Trophoblast cell (in vitro differentiated cells and primary cell): ENCODE data around the gene IFI30.
A peak's percentile ranks its signal among the peaks of the same experiment; 100 is the strongest.

Source experiments
- DNase-seq, 2 donors: peaks; one replicate each; pipeline ENCODE4 v3.0.0-alpha.2; 2016
- H2AFZ ChIP-seq: 2 replicates; pipeline ENCODE4 v1.6.1; 2013; ENCODE audit warnings: low read length, moderate library complexity, mild to moderate bottlenecking; ENCODE audit not compliant: insufficient read depth, poor library complexity
- H2AK5ac ChIP-seq: 2 replicates; pipeline ENCODE4 v1.6.1; 2013; ENCODE audit warnings: mild to moderate bottlenecking, low read length
- H2BK120ac ChIP-seq: 2 replicates; pipeline ENCODE4 v1.6.1; 2013; ENCODE audit warnings: low read length, mild to moderate bottlenecking, moderate library complexity; ENCODE audit not compliant: insufficient read depth, poor library complexity
- H2BK12ac ChIP-seq: 2 replicates; pipeline ENCODE4 v1.6.1; 2013; ENCODE audit warnings: mild to moderate bottlenecking, low read length, moderate library complexity
- H2BK5ac ChIP-seq: 2 replicates; pipeline ENCODE4 v1.6.1; 2013; ENCODE audit warnings: low read length, low read depth, moderate library complexity, mild to moderate bottlenecking; ENCODE audit not compliant: poor library complexity
- H3K14ac ChIP-seq: 2 replicates; pipeline ENCODE4 v1.6.1; 2013; ENCODE audit warnings: mild to moderate bottlenecking, low read length
- H3K18ac ChIP-seq: 2 replicates; pipeline ENCODE4 v1.6.1; 2013; ENCODE audit warnings: mild to moderate bottlenecking, low read length
- H3K23ac ChIP-seq: 2 replicates; pipeline ENCODE4 v1.6.1; 2013; ENCODE audit warnings: low read length
- H3K27ac ChIP-seq: 2 replicates; pipeline ENCODE4 v1.5.1; 2013; ENCODE audit warnings: low read depth, mild to moderate bottlenecking, inconsistent platforms, low read length, moderate library complexity
- H3K27me3 ChIP-seq: 2 replicates; pipeline ENCODE4 v1.6.1; 2013; ENCODE audit warnings: inconsistent platforms, mild to moderate bottlenecking, low read length, moderate library complexity; ENCODE audit not compliant: insufficient read depth
- H3K36me3 ChIP-seq, 2 experiments: 1 replicate in 1 of 2; 2 replicates in 1 of 2; pipeline ENCODE4 v1.6.1; 2013; ENCODE audit warnings: low read length in 2 of 2, mild to moderate bottlenecking in 2 of 2, moderate library complexity in 1 of 2; ENCODE audit not compliant: insufficient read depth in 2 of 2, control insufficient read depth in 1 of 2
- H3K4ac ChIP-seq: 2 replicates; pipeline ENCODE4 v1.6.1; 2013; ENCODE audit warnings: low read depth, mild to moderate bottlenecking, low read length, moderate library complexity
- H3K4me1 ChIP-seq, 2 experiments: 1 replicate in 1 of 2; 2 replicates in 1 of 2; pipeline ENCODE4 v1.6.1; 2013; ENCODE audit warnings: low read length in 2 of 2, mild to moderate bottlenecking in 2 of 2, moderate library complexity in 1 of 2; ENCODE audit not compliant: insufficient read depth in 2 of 2, control insufficient read depth in 1 of 2
- H3K4me2 ChIP-seq: 2 replicates; pipeline ENCODE4 v1.6.1; 2013; ENCODE audit warnings: inconsistent platforms, mild to moderate bottlenecking, low read length, moderate library complexity
- H3K4me3 ChIP-seq: 2 replicates; pipeline ENCODE4 v1.5.1; 2013; ENCODE audit warnings: mild to moderate bottlenecking, low read depth, low read length, inconsistent platforms
- H3K79me1 ChIP-seq: one replicate; pipeline ENCODE4 v1.6.1; 2013; ENCODE audit warnings: low read length
- H3K79me2 ChIP-seq: 2 replicates; pipeline ENCODE4 v1.6.1; 2013; ENCODE audit warnings: low read length, mild to moderate bottlenecking; ENCODE audit not compliant: control insufficient read depth, insufficient read depth, poor library complexity
- H3K9ac ChIP-seq: 2 replicates; pipeline ENCODE4 v1.6.1; 2013; ENCODE audit warnings: mild to moderate bottlenecking, low read length
- H3K9me3 ChIP-seq: 2 replicates; pipeline ENCODE4 v1.6.1; 2013; ENCODE audit warnings: low read depth, mild to moderate bottlenecking, control low read depth, inconsistent platforms, low read length; ENCODE audit not compliant: insufficient read depth
- H4K12ac ChIP-seq: 2 replicates; pipeline ENCODE4 v1.6.1; 2013; ENCODE audit warnings: low read depth, mild to moderate bottlenecking, low read length, moderate library complexity
- H4K8ac ChIP-seq: 2 replicates; pipeline ENCODE4 v1.6.1; 2013; ENCODE audit warnings: low read depth, mild to moderate bottlenecking, low read length, moderate library complexity
- H4K91ac ChIP-seq: one replicate; pipeline ENCODE4 v1.6.1; 2013; ENCODE audit warnings: low read depth, mild to moderate bottlenecking, low read length, moderate library complexity
- WGBS: extraction: QIAGEN DNeasy Blood & Tissue Kit; methylation state at CpG from one replicate; pipeline ENCODE4 v1.1.7; 2013; ENCODE audit warnings: missing lambda C conversion rate; ENCODE audit not compliant: insufficient read length, insufficient coverage; ENCODE audit errors: extremely low coverage; 5-methylcytosine and 5-hydroxymethylcytosine counted together

Gene IFI30

GRCh38 chr19:18204394-18205199, 31.0 kb downstream of the IFI30 start:
- Histone ChIP-seq H3K4me2 (peak overlapping the region; percentile 97), H4K12ac (peak overlapping the region; percentile 92), H4K8ac (peak overlapping the region; percentile 70), H2BK12ac (no peak overlapping the region), H3K18ac (peak overlapping the region; percentile 81), H3K79me1 (peaks cover 8% of the 10 kb centered on the region), H3K27ac (peak overlapping the region; percentile 89), H3K9ac (peak overlapping the region; percentile 84), H3K79me2 (peaks cover 3% of the 10 kb centered on the region), H3K36me3 (no peaks in the 10 kb centered on the region), H3K27me3 (no peaks in the 10 kb centered on the region), H3K9me3 (peaks cover 7% of the 10 kb centered on the region), H2AK5ac (peak overlapping the region; percentile 4), H3K14ac (peak overlapping the region; percentile 55), H3K4ac (peak overlapping the region; percentile 65), H3K23ac (no peak overlapping the region), H2BK120ac (peak overlapping the region; percentile 80), H2BK5ac (peak overlapping the region; percentile 87), H3K4me1 (peaks cover 9 to 12% of the 10 kb centered on the region in 2 experiments), H4K91ac (peak overlapping the region; percentile 75), H3K4me3 (peak overlapping the region; percentile 70), H2AFZ (peak overlapping the region; percentile 77)
- peak; percentile 25 to 81 for DNase-seq
- no CpG with 5 or more reads among the region's 22 CpGs for WGBS

GRCh38 chr19:18205200-18205892, 31.7 kb downstream of the IFI30 start:
- H3K23ac ChIP-seq = no peak overlapping the region
- H2BK12ac ChIP-seq = no peak overlapping the region
- H3K18ac ChIP-seq = peak overlapping the region; percentile 95
- no peaks in the 10 kb centered on the region for H3K36me3 ChIP-seq
- H2AFZ ChIP-seq = peak overlapping the region; percentile 78
- peak; percentile 37 to 65 for DNase-seq
- peak overlapping the region; percentile 84 for H3K9ac ChIP-seq
- WGBS = no CpG with 5 or more reads among the region's 36 CpGs
- H2AK5ac ChIP-seq = no peak overlapping the region
- peak overlapping the region; percentile 91 for H2BK5ac ChIP-seq
- H3K4me1 ChIP-seq = peaks cover 9 to 12% of the 10 kb centered on the region in 2 experiments
- H3K4me3 ChIP-seq = peak overlapping the region; percentile 70
- H4K12ac ChIP-seq = peak overlapping the region; percentile 92
- H4K91ac ChIP-seq = peak overlapping the region; percentile 75
- H4K8ac ChIP-seq = peak overlapping the region; percentile 91
- peaks cover 3% of the 10 kb centered on the region for H3K79me2 ChIP-seq
- peaks cover 7% of the 10 kb centered on the region for H3K9me3 ChIP-seq
- peak overlapping the region; percentile 97 for H3K4me2 ChIP-seq
- peak overlapping the region; percentile 89 for H3K27ac ChIP-seq
- H2BK120ac ChIP-seq = peak overlapping the region; percentile 81
- H3K14ac ChIP-seq = peak overlapping the region; percentile 82
- H3K27me3 ChIP-seq = no peaks in the 10 kb centered on the region
- peaks cover 8% of the 10 kb centered on the region for H3K79me1 ChIP-seq
- peak overlapping the region; percentile 73 for H3K4ac ChIP-seq

- H3K4me3 ChIP-seq = no peak overlapping the region
- H2BK120ac ChIP-seq = no peak overlapping the region
- peak overlapping the region; percentile 1 for H4K8ac ChIP-seq
- no peaks in the 10 kb centered on the region for H3K36me3 ChIP-seq
- H2BK12ac ChIP-seq = no peak overlapping the region
- no peak overlapping the region for H3K18ac ChIP-seq
- H3K27ac ChIP-seq = no peak overlapping the region
- H4K12ac ChIP-seq = no peak overlapping the region
- H3K14ac ChIP-seq = no peak overlapping the region
- H3K4ac ChIP-seq = no peak overlapping the region
- H2AFZ ChIP-seq = no peak overlapping the region
- no peak overlapping the region for H3K23ac ChIP-seq
- H2AK5ac ChIP-seq = no peak overlapping the region
- no peak overlapping the region for H3K9ac ChIP-seq
- H3K79me2 ChIP-seq = peaks cover 3% of the 10 kb centered on the region
- peaks cover 7% of the 10 kb centered on the region for H3K9me3 ChIP-seq
- peaks cover 9 to 12% of the 10 kb centered on the region in 2 experiments for H3K4me1 ChIP-seq
- H3K27me3 ChIP-seq = no peaks in the 10 kb centered on the region
- H3K4me2 ChIP-seq = peak overlapping the region; percentile 97
- H4K91ac ChIP-seq = peak overlapping the region; percentile 0
- DNase-seq = no peak
- no peak overlapping the region for H2BK5ac ChIP-seq
- peaks cover 8% of the 10 kb centered on the region for H3K79me1 ChIP-seq
- WGBS = no CpG with 5 or more reads among the region's 12 CpGs
Measured at GRCh38 chr19:18206018-18206417, 32.4 kb downstream of the IFI30 start.

GRCh38 chr19:18208098-18208951, 34.7 kb downstream of the IFI30 start:
- Histone ChIP-seq H2BK12ac (no peak overlapping the region), H3K36me3 (no peaks in the 10 kb centered on the region), H3K23ac (no peak overlapping the region), H3K27me3 (no peaks in the 10 kb centered on the region), H3K4ac (no peak overlapping the region), H3K4me1 (peaks cover 5 to 7% of the 10 kb centered on the region in 2 experiments), H2BK120ac (no peak overlapping the region), H3K14ac (no peak overlapping the region), H2AFZ (no peak overlapping the region), H3K4me2 (no peak overlapping the region), H4K8ac (no peak overlapping the region), H3K9ac (no peak overlapping the region), H2AK5ac (no peak overlapping the region), H3K9me3 (peaks cover under 1% of the 10 kb centered on the region), H3K27ac (no peak overlapping the region), H3K79me2 (peaks cover 3% of the 10 kb centered on the region), H4K91ac (no peak overlapping the region), H3K4me3 (no peak overlapping the region), H3K79me1 (peaks cover 8% of the 10 kb centered on the region), H4K12ac (no peak overlapping the region), H2BK5ac (no peak overlapping the region), H3K18ac (no peak overlapping the region)
- DNase-seq = peak in 1 of 2 donors; percentile 45
- no CpG with 5 or more reads among the region's 32 CpGs for WGBS
